HUES64 (cell line): ENCODE results near the gene TSPAN9.

ENCODE experiments used
- H3K27ac ChIP-seq: 2 replicates; pipeline ENCODE4 v1.7.0; 2013; ENCODE audit warnings: low read depth, low read length, inconsistent platforms
- H3K27me3 ChIP-seq: 2 replicates; pipeline ENCODE4 v1.6.1; 2013; ENCODE audit warnings: mild to moderate bottlenecking, low read length; ENCODE audit not compliant: insufficient read depth
- H3K36me3 ChIP-seq: 2 replicates; pipeline ENCODE4 v1.6.1; 2013; ENCODE audit warnings: mild to moderate bottlenecking, low read length; ENCODE audit not compliant: insufficient read depth
- H3K4me1 ChIP-seq: 2 replicates; pipeline ENCODE4 v1.6.1; 2013; ENCODE audit warnings: mild to moderate bottlenecking, low read length, moderate library complexity; ENCODE audit not compliant: insufficient read depth
- H3K4me3 ChIP-seq: 2 replicates; pipeline ENCODE4 v1.5.1; 2013; ENCODE audit warnings: mild to moderate bottlenecking, low read length, moderate library complexity
- H3K9ac ChIP-seq: 2 replicates; pipeline ENCODE4 v1.6.1; 2013; ENCODE audit warnings: mild to moderate bottlenecking, low read depth, low read length
- H3K9me3 ChIP-seq: 2 replicates; pipeline ENCODE4 v1.6.1; 2013; ENCODE audit warnings: low read depth, low read length; ENCODE audit not compliant: insufficient read depth
- WGBS: fragments of 150-250, 120-280 bp; methylation state at CpG from one replicate; pipeline ENCODE4 v1.1.7; 2013; ENCODE audit warnings: missing lambda C conversion rate; 5-methylcytosine and 5-hydroxymethylcytosine counted together

TSPAN9 gene

GRCh38 chr12:3303410-3304136 is 226.4 kb downstream of the TSPAN9 start:
- Histone ChIP-seq H3K9ac (no peak overlapping the region), H3K4me3 (no peak overlapping the region)
- 62% methylated on average over 18 of the region's 18 CpGs for WGBS

GRCh38 chr12:3304436-3305165 is 227.4 kb downstream of the TSPAN9 start:
- 89% methylated on average over 30 of the region's 30 CpGs for WGBS
- H3K4me1 ChIP-seq = peaks cover 5% of the 10 kb centered on the region
- no peaks in the 10 kb centered on the region for H3K27me3 ChIP-seq
- no peaks in the 10 kb centered on the region for H3K9me3 ChIP-seq
- H3K36me3 ChIP-seq = no peaks in the 10 kb centered on the region
- no peak overlapping the region for H3K4me3 ChIP-seq
- no peak overlapping the region for H3K9ac ChIP-seq
- H3K27ac ChIP-seq = no peak overlapping the region

More at GRCh38 chr12:3303410-3304136, 226.4 kb downstream of the TSPAN9 start:
- no peaks in the 10 kb centered on the region for H3K36me3 ChIP-seq
- peaks cover 5% of the 10 kb centered on the region for H3K4me1 ChIP-seq
- H3K27ac ChIP-seq = no peak overlapping the region
- H3K27me3 ChIP-seq = peaks cover 4% of the 10 kb centered on the region; the same call in 1 of the 2 replicates
- no peaks in the 10 kb centered on the region for H3K9me3 ChIP-seq

- H3K9me3 ChIP-seq = no peaks in the 10 kb centered on the region
- no peaks in the 10 kb centered on the region for H3K27me3 ChIP-seq
- H3K36me3 ChIP-seq = no peaks in the 10 kb centered on the region
- 92% methylated on average over 12 of the region's 12 CpGs for WGBS
- no peak overlapping the region for H3K4me3 ChIP-seq
- H3K4me1 ChIP-seq = no peaks in the 10 kb centered on the region
- H3K9ac ChIP-seq = no peak overlapping the region
- no peak overlapping the region for H3K27ac ChIP-seq
Observed at GRCh38 chr12:3305464-3305863, 228.3 kb downstream of the TSPAN9 start.

- H3K4me3 ChIP-seq = no peak overlapping the region
- WGBS = 93% methylated on average over 19 of the region's 19 CpGs
- H3K9me3 ChIP-seq = no peaks in the 10 kb centered on the region
- no peaks in the 10 kb centered on the region for H3K4me1 ChIP-seq
- H3K36me3 ChIP-seq = no peaks in the 10 kb centered on the region
- no peaks in the 10 kb centered on the region for H3K27me3 ChIP-seq
- H3K9ac ChIP-seq = no peak overlapping the region
- no peak overlapping the region for H3K27ac ChIP-seq
Observed at GRCh38 chr12:3305904-3306619, 228.9 kb downstream of the TSPAN9 start.

- H3K4me1 ChIP-seq = no peaks in the 10 kb centered on the region
- no peaks in the 10 kb centered on the region for H3K9me3 ChIP-seq
- H3K4me3 ChIP-seq = no peak overlapping the region
- 89% methylated on average over 8 of the region's 8 CpGs for WGBS
- H3K27me3 ChIP-seq = no peaks in the 10 kb centered on the region
- no peak overlapping the region for H3K27ac ChIP-seq
- no peaks in the 10 kb centered on the region for H3K36me3 ChIP-seq
- H3K9ac ChIP-seq = no peak overlapping the region
Observed at GRCh38 chr12:3307389-3307788, 230.2 kb downstream of the TSPAN9 start.

- Histone ChIP-seq H3K27me3 (no peaks in the 10 kb centered on the region), H3K9ac (no peak overlapping the region), H3K4me1 (no peaks in the 10 kb centered on the region), H3K36me3 (no peaks in the 10 kb centered on the region), H3K4me3 (no peak overlapping the region), H3K27ac (no peak overlapping the region), H3K9me3 (no peaks in the 10 kb centered on the region)
- 91% methylated on average over 8 of the region's 8 CpGs for WGBS
Observed at GRCh38 chr12:3308063-3308462, 230.9 kb downstream of the TSPAN9 start.

- WGBS = 80% methylated on average over 9 of the region's 9 CpGs
- Histone ChIP-seq H3K27ac (no peak overlapping the region), H3K27me3 (no peaks in the 10 kb centered on the region), H3K36me3 (no peaks in the 10 kb centered on the region), H3K9me3 (no peaks in the 10 kb centered on the region), H3K4me3 (no peak overlapping the region), H3K4me1 (no peaks in the 10 kb centered on the region), H3K9ac (no peak overlapping the region)
Observed at GRCh38 chr12:3308609-3309008, 231.4 kb downstream of the TSPAN9 start.

GRCh38 chr12:3309805-3310204 is 232.6 kb downstream of the TSPAN9 start:
- Histone ChIP-seq H3K4me3 (no peak overlapping the region), H3K4me1 (no peaks in the 10 kb centered on the region), H3K9me3 (no peaks in the 10 kb centered on the region), H3K27me3 (no peaks in the 10 kb centered on the region), H3K27ac (no peak overlapping the region), H3K36me3 (no peaks in the 10 kb centered on the region), H3K9ac (no peak overlapping the region)
- 91% methylated on average over 9 of the region's 9 CpGs for WGBS

GRCh38 chr12:3310271-3311026 is 233.3 kb downstream of the TSPAN9 start:
- H3K36me3 ChIP-seq = no peaks in the 10 kb centered on the region
- 90% methylated on average over 18 of the region's 18 CpGs for WGBS
- H3K9ac ChIP-seq = no peak overlapping the region
- H3K27me3 ChIP-seq = no peaks in the 10 kb centered on the region
- H3K27ac ChIP-seq = no peak overlapping the region
- no peaks in the 10 kb centered on the region for H3K9me3 ChIP-seq
- H3K4me1 ChIP-seq = no peaks in the 10 kb centered on the region
- H3K4me3 ChIP-seq = no peak overlapping the region

- H3K27ac ChIP-seq = no peak overlapping the region
- no peak overlapping the region for H3K9ac ChIP-seq
- H3K9me3 ChIP-seq = no peaks in the 10 kb centered on the region
- H3K4me3 ChIP-seq = no peak overlapping the region
- H3K4me1 ChIP-seq = no peaks in the 10 kb centered on the region
- WGBS = 83% methylated on average over 14 of the region's 14 CpGs
- H3K36me3 ChIP-seq = no peaks in the 10 kb centered on the region
- H3K27me3 ChIP-seq = no peaks in the 10 kb centered on the region
Observed at GRCh38 chr12:3311027-3311402, 233.8 kb downstream of the TSPAN9 start.
